Trophoblast cell (in vitro differentiated cells and primary cell): ENCODE data around the gene TTI1.

Source experiments
- DNase-seq, 2 donors: peaks; one replicate each; pipeline ENCODE4 v3.0.0-alpha.2; 2016
- H2AFZ ChIP-seq: 2 replicates; pipeline ENCODE4 v1.6.1; 2013; ENCODE audit warnings: low read length, moderate library complexity, mild to moderate bottlenecking; ENCODE audit not compliant: insufficient read depth, poor library complexity
- H2AK5ac ChIP-seq: 2 replicates; pipeline ENCODE4 v1.6.1; 2013; ENCODE audit warnings: mild to moderate bottlenecking, low read length
- H2BK120ac ChIP-seq: 2 replicates; pipeline ENCODE4 v1.6.1; 2013; ENCODE audit warnings: low read length, mild to moderate bottlenecking, moderate library complexity; ENCODE audit not compliant: insufficient read depth, poor library complexity
- H2BK12ac ChIP-seq: 2 replicates; pipeline ENCODE4 v1.6.1; 2013; ENCODE audit warnings: mild to moderate bottlenecking, low read length, moderate library complexity
- H2BK5ac ChIP-seq: 2 replicates; pipeline ENCODE4 v1.6.1; 2013; ENCODE audit warnings: low read length, low read depth, moderate library complexity, mild to moderate bottlenecking; ENCODE audit not compliant: poor library complexity
- H3K14ac ChIP-seq: 2 replicates; pipeline ENCODE4 v1.6.1; 2013; ENCODE audit warnings: mild to moderate bottlenecking, low read length
- H3K18ac ChIP-seq: 2 replicates; pipeline ENCODE4 v1.6.1; 2013; ENCODE audit warnings: mild to moderate bottlenecking, low read length
- H3K23ac ChIP-seq: 2 replicates; pipeline ENCODE4 v1.6.1; 2013; ENCODE audit warnings: low read length
- H3K27ac ChIP-seq: 2 replicates; pipeline ENCODE4 v1.5.1; 2013; ENCODE audit warnings: low read depth, mild to moderate bottlenecking, inconsistent platforms, low read length, moderate library complexity
- H3K27me3 ChIP-seq: 2 replicates; pipeline ENCODE4 v1.6.1; 2013; ENCODE audit warnings: inconsistent platforms, mild to moderate bottlenecking, low read length, moderate library complexity; ENCODE audit not compliant: insufficient read depth
- H3K36me3 ChIP-seq, 2 experiments: 1 replicate in 1 of 2; 2 replicates in 1 of 2; pipeline ENCODE4 v1.6.1; 2013; ENCODE audit warnings: low read length in 2 of 2, mild to moderate bottlenecking in 2 of 2, moderate library complexity in 1 of 2; ENCODE audit not compliant: insufficient read depth in 2 of 2, control insufficient read depth in 1 of 2
- H3K4ac ChIP-seq: 2 replicates; pipeline ENCODE4 v1.6.1; 2013; ENCODE audit warnings: low read depth, mild to moderate bottlenecking, low read length, moderate library complexity
- H3K4me1 ChIP-seq, 2 experiments: 1 replicate in 1 of 2; 2 replicates in 1 of 2; pipeline ENCODE4 v1.6.1; 2013; ENCODE audit warnings: low read length in 2 of 2, mild to moderate bottlenecking in 2 of 2, moderate library complexity in 1 of 2; ENCODE audit not compliant: insufficient read depth in 2 of 2, control insufficient read depth in 1 of 2
- H3K4me2 ChIP-seq: 2 replicates; pipeline ENCODE4 v1.6.1; 2013; ENCODE audit warnings: inconsistent platforms, mild to moderate bottlenecking, low read length, moderate library complexity
- H3K4me3 ChIP-seq: 2 replicates; pipeline ENCODE4 v1.5.1; 2013; ENCODE audit warnings: mild to moderate bottlenecking, low read depth, low read length, inconsistent platforms
- H3K79me1 ChIP-seq: one replicate; pipeline ENCODE4 v1.6.1; 2013; ENCODE audit warnings: low read length
- H3K79me2 ChIP-seq: 2 replicates; pipeline ENCODE4 v1.6.1; 2013; ENCODE audit warnings: low read length, mild to moderate bottlenecking; ENCODE audit not compliant: control insufficient read depth, insufficient read depth, poor library complexity
- H3K9ac ChIP-seq: 2 replicates; pipeline ENCODE4 v1.6.1; 2013; ENCODE audit warnings: mild to moderate bottlenecking, low read length
- H3K9me3 ChIP-seq: 2 replicates; pipeline ENCODE4 v1.6.1; 2013; ENCODE audit warnings: low read depth, mild to moderate bottlenecking, control low read depth, inconsistent platforms, low read length; ENCODE audit not compliant: insufficient read depth
- H4K12ac ChIP-seq: 2 replicates; pipeline ENCODE4 v1.6.1; 2013; ENCODE audit warnings: low read depth, mild to moderate bottlenecking, low read length, moderate library complexity
- H4K8ac ChIP-seq: 2 replicates; pipeline ENCODE4 v1.6.1; 2013; ENCODE audit warnings: low read depth, mild to moderate bottlenecking, low read length, moderate library complexity
- H4K91ac ChIP-seq: one replicate; pipeline ENCODE4 v1.6.1; 2013; ENCODE audit warnings: low read depth, mild to moderate bottlenecking, low read length, moderate library complexity
- WGBS: extraction: QIAGEN DNeasy Blood & Tissue Kit; methylation state at CpG from one replicate; pipeline ENCODE4 v1.1.7; 2013; ENCODE audit warnings: missing lambda C conversion rate; ENCODE audit not compliant: insufficient read length, insufficient coverage; ENCODE audit errors: extremely low coverage; 5-methylcytosine and 5-hydroxymethylcytosine counted together

Gene TTI1

DNA sequence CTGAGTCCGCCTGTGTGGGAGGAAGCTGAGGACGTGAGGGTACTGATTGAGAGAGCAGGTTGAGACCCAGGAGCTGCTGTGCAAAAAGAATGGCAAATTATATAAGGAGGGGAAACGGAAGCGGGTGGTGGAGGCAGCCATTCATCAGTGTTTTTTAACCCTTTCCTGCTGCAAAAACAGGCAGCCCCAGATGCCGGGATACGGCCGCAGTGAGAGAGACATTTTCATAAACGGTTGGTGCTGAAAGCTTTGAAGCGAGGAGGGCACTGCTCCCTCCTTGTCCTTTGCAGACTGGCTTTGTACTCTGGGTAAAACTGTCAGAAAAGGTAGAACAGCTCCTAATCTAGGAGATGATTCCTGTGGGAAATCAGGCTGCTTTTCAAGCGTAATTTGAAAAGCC lies 56.4 kb downstream of the TTI1 start:
- H3K4ac ChIP-seq, result no peak overlapping the region
- H3K79me2 ChIP-seq, result no peaks in the 10 kb centered on the region

DNA sequence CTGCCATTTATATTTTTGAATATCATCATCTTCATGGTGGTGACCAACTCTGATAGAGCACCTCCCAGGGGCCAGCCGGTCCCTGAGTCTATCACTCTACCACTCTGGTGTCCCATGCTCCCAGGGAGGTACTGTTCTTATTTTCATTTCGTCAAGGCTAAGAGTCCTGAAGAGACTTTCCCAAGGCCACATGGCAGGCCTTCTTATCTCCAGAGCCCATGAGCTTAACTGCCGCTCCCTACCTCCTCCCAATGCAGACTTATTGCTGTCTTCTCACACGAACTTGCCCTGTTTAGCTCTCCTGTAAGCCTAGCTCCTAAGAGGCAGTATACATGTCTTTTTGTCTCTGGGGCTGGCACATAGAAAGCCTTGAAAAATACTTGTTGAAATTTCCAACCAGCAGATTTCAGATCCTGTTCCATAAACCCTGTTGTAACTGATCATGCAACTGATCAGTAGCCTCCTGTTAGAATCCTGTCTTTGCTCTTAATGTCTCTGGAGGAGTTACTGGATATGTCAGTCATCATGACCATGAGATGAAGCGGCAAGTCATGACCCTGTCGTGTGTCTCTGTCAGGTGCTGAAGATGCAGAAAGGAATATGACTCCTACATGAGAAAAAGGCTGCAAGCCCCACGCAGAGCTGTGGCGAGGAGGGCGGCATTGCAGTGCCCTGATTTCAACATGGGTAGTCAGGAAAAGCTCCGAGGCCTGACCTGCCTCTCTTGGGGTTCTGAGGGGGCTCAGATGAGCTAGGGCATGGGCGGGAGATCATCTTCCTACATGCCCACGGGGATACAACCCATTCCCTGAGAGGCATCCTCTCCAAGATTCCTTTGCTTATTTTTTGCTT lies 60.0 kb downstream of the TTI1 start:
- Histone ChIP-seq H2AK5ac (no peak overlapping the region), H3K23ac (no peak overlapping the region), H2AFZ (no peak overlapping the region), H3K36me3 (no peaks in the 10 kb centered on the region), H4K91ac (no peak overlapping the region), H3K4me3 (no peak overlapping the region), H3K14ac (no peak overlapping the region), H3K9ac (no peak overlapping the region), H2BK5ac (no peak overlapping the region), H2BK120ac (no peak overlapping the region), H3K27ac (no peak overlapping the region), H3K27me3 (no peaks in the 10 kb centered on the region), H3K9me3 (peaks cover 4% of the 10 kb centered on the region), H4K8ac (no peak overlapping the region), H3K79me1 (no peaks in the 10 kb centered on the region), H3K18ac (no peak overlapping the region), H3K79me2 (no peaks in the 10 kb centered on the region), H3K4me1 (peaks cover 0 to 5% of the 10 kb centered on the region in 2 experiments), H4K12ac (no peak overlapping the region), H3K4ac (no peak overlapping the region), H3K4me2 (no peak overlapping the region), H2BK12ac (no peak overlapping the region)
- no peak for DNase-seq
- WGBS, result no CpG with 5 or more reads among the region's 12 CpGs

More for the DNA sequence above, 56.4 kb downstream of the TTI1 start:
- no peaks in the 10 kb centered on the region for H3K27me3 ChIP-seq
- H3K36me3 ChIP-seq, result peaks cover 0 to 3% of the 10 kb centered on the region in 2 experiments
- H4K12ac ChIP-seq, result no peak overlapping the region
- no peak overlapping the region for H2BK120ac ChIP-seq
- H2AK5ac ChIP-seq, result no peak overlapping the region
- peaks cover 2% of the 10 kb centered on the region for H3K9me3 ChIP-seq
- DNase-seq, result no peak
- H4K91ac ChIP-seq, result no peak overlapping the region
- H3K23ac ChIP-seq, result no peak overlapping the region
- H2BK12ac ChIP-seq, result no peak overlapping the region
- no CpG with 5 or more reads among the region's 10 CpGs for WGBS
- H3K27ac ChIP-seq, result no peak overlapping the region
- H3K4me2 ChIP-seq, result no peak overlapping the region
- no peak overlapping the region for H3K18ac ChIP-seq
- no peaks in the 10 kb centered on the region for H3K79me1 ChIP-seq
- H2BK5ac ChIP-seq, result no peak overlapping the region
- no peaks in the 10 kb centered on the region for H3K4me1 ChIP-seq
- H2AFZ ChIP-seq, result no peak overlapping the region
- no peak overlapping the region for H4K8ac ChIP-seq
- H3K14ac ChIP-seq, result no peak overlapping the region
- no peak overlapping the region for H3K4me3 ChIP-seq
- H3K9ac ChIP-seq, result no peak overlapping the region

DNA sequence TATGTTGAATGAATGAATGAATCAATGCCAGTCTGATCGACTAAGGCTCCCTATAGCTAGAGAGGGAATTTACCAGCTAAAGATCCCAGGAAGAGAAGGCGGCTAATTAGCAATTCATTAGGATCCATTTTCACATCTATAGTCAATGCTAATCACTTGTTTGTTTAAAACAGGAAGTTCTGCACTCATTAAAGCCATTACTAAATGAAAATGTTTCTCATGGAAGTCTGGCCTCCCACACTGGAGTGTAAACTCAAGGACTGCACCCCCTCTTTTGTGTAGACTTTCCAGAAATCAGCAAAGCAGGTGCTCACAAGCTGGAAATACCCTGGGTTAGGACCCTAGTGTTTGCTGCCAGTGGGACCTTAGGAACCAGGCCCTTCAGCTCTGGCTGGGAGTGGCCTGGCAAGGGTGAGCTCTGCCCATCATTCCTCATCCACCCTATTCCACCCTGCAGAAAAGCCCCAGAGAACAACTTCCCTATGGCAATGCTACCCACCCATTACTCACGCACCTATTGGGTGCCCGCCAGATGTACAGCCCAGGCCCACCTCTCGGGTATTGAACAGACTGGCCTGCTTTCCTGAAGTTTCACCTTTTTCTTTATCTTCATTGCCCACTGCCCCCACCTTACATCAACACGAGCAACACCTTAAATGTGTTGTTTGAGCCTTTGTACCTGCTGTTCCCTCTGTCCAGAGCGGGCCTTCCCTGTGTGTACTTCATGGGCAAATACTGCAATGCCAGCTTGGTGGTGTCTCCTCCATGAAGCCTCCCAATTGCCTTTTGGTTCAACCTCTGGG lies 60.8 kb downstream of the TTI1 start:
- peaks cover 0 to 5% of the 10 kb centered on the region in 2 experiments for H3K4me1 ChIP-seq
- no peaks in the 10 kb centered on the region for H3K79me2 ChIP-seq
- peaks cover 2% of the 10 kb centered on the region for H3K9me3 ChIP-seq
- no peak overlapping the region for H3K4ac ChIP-seq
- H3K27ac ChIP-seq, result no peak overlapping the region
- H4K91ac ChIP-seq, result no peak overlapping the region
- DNase-seq, result no peak
- no peaks in the 10 kb centered on the region for H3K36me3 ChIP-seq
- no peak overlapping the region for H2BK120ac ChIP-seq
- no peaks in the 10 kb centered on the region for H3K27me3 ChIP-seq
- H2AK5ac ChIP-seq, result no peak overlapping the region
- no peak overlapping the region for H3K4me3 ChIP-seq
- no peak overlapping the region for H2BK12ac ChIP-seq
- no peak overlapping the region for H3K14ac ChIP-seq
- H4K12ac ChIP-seq, result no peak overlapping the region
- WGBS, result no CpG with 5 or more reads among the region's 7 CpGs
- H3K9ac ChIP-seq, result no peak overlapping the region
- no peak overlapping the region for H3K18ac ChIP-seq
- H2BK5ac ChIP-seq, result no peak overlapping the region
- no peak overlapping the region for H4K8ac ChIP-seq
- H3K79me1 ChIP-seq, result no peaks in the 10 kb centered on the region
- no peak overlapping the region for H2AFZ ChIP-seq
- no peak overlapping the region for H3K23ac ChIP-seq
- no peak overlapping the region for H3K4me2 ChIP-seq

DNA sequence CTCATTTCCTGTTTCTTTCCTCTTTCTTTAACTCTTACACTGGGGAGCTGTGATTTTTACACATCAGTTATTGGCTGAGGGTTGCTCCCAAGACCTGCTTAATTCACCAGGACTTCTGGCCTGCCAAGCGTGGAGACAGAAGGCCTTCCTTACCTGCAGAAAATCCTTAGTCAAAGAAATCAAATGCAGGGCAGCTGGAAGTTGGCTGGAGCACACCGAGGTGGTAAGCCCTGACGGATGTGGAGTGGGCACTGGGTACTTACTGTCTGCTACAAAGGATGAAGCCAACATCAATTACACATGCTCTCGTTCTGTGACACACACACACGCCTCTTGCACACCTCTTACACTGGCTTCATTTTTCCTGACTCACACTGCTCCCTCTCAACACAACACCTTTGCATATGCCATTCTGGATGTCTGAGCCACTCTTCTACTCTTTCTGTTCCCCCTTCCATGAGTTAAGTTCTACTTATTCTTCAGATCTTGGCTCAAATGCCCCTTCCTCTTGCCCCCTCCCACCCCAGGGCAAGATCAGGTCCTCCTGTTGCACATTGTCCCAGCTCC lies 61.6 kb downstream of the TTI1 start:
- H4K8ac ChIP-seq, result no peak overlapping the region
- H2AK5ac ChIP-seq, result no peak overlapping the region
- no peak overlapping the region for H2AFZ ChIP-seq
- H2BK120ac ChIP-seq, result no peak overlapping the region
- H4K91ac ChIP-seq, result no peak overlapping the region
- H3K27me3 ChIP-seq, result no peaks in the 10 kb centered on the region
- H3K79me1 ChIP-seq, result no peaks in the 10 kb centered on the region
- H3K14ac ChIP-seq, result no peak overlapping the region
- no peak overlapping the region for H2BK12ac ChIP-seq
- no peak overlapping the region for H3K27ac ChIP-seq
- peaks cover 0 to 5% of the 10 kb centered on the region in 2 experiments for H3K4me1 ChIP-seq
- H3K9ac ChIP-seq, result no peak overlapping the region
- H3K36me3 ChIP-seq, result no peaks in the 10 kb centered on the region
- H3K4ac ChIP-seq, result no peak overlapping the region
- H3K9me3 ChIP-seq, result peaks cover 2% of the 10 kb centered on the region
- no peaks in the 10 kb centered on the region for H3K79me2 ChIP-seq
- H3K23ac ChIP-seq, result no peak overlapping the region
- no peak overlapping the region for H2BK5ac ChIP-seq
- WGBS, result no CpG with 5 or more reads among the region's 5 CpGs
- DNase-seq, result no peak
- H4K12ac ChIP-seq, result no peak overlapping the region
- H3K18ac ChIP-seq, result no peak overlapping the region
- H3K4me2 ChIP-seq, result no peak overlapping the region
- no peak overlapping the region for H3K4me3 ChIP-seq
